Erythroblast (primary cell): ENCODE data around the gene PIK3CA.

Source experiments
- GATA1 ChIP-seq: IDR thresholded peaks from 2 replicates; pipeline ENCODE4 v1.6.1; 2011; ENCODE audit warnings: low read depth, mild to moderate bottlenecking, control low read depth, low read length, moderate library complexity
- POLR2A ChIP-seq: IDR thresholded peaks from 2 replicates; pipeline ENCODE4 v1.6.1; 2011; ENCODE audit warnings: mild to moderate bottlenecking, low read length

DNA sequence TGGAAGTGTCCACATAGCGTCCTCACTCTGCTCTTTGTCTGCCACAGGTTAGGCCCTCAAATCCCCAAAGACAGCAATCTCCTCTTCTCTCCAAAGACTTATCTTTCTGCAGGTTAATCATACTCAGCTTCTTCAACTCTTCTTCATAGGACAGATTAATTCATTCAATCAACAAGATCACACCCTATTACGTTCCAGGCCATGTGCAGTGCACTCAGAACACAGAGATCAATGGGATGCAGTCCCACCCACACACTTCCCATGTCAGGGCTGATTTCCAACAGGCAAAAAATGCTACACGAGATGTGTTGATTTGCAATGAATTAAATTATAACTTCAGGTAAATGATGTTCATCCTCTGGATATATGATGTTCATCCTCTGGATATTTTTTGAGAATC, 141.1 kb downstream of the PIK3CA start:
- TF ChIP-seq POLR2A (no peak), GATA1 (no peak)
